HepG2 (cell line): Measurements from ENCODE around the gene ETV5. TPM values are rescaled to one million over a fixed set of nuclear protein-coding genes. Genes with fewer than 3 reads are reported as not detected.

ENCODE experiments used
- ATAC-seq: fragments of 200-7000 bp; cut with Tn5 transposase; 3 replicates; pipeline ENCODE4 v1.9.1; 2020; ENCODE audit warnings: mild to moderate bottlenecking, moderate library complexity
- BruUV-seq: library from RNA; stranded (reverse); fragments of 400-500 nt; replicated peaks from 2 replicates; lab custom pipeline; 2021; lab: Mats Ljungman, UMichigan
- CTCF ChIA-PET: fragments of 300-600 bp; formaldehyde crosslinking; extraction: SDS; loops from one replicate; lab custom pipeline; 2021; ENCODE audit warnings: low total read pairs, inconsistent platforms, low intra/inter-chr PET ratio; lab: Yijun Ruan, JAX
- POLR2A ChIA-PET: fragments of 350-600 bp; sonication (Branson Sonifier 250); formaldehyde crosslinking; loops from one replicate; lab custom pipeline; 2020; ENCODE audit warnings: antibody characterized with exemption, inconsistent platforms; lab: Yijun Ruan, JAX
- DNase-seq: peaks from one replicate; pipeline ENCODE4 v3.0.0-alpha.2; 2015; ENCODE audit warnings: low spot score
- FAIRE-seq: peaks from 3 replicates; lab custom pipeline; 2011; peaks lifted over from hg19 to GRCh38; lab: Jason Lieb, UNC
- H2AFZ ChIP-seq: one replicate; pipeline ENCODE4 v1.6.1; 2011; ENCODE audit warnings: low read length, inconsistent platforms
- H3K27ac ChIP-seq: fragments of 300-600 bp; 3 replicates; pipeline ENCODE4 v1.8.0; 2011; ENCODE audit warnings: mixed run types, mild to moderate bottlenecking, mixed read lengths, low read length, inconsistent platforms; ENCODE audit not compliant: insufficient read depth; ENCODE audit errors: extremely low read length
- H3K27me3 ChIP-seq, 2 experiments: fragments of 200-600 bp in 1 of 2; 2 replicates in 1 of 2; 3 replicates in 1 of 2; pipeline versions ENCODE4 v1.6.0 to v1.8.0; 2011; ENCODE audit warnings: low read length in 2 of 2, mild to moderate bottlenecking in 2 of 2, moderate library complexity in 2 of 2, inconsistent platforms in 1 of 2; ENCODE audit not compliant: insufficient read depth in 2 of 2, control insufficient read depth in 1 of 2
- H3K36me3 ChIP-seq, 2 experiments: fragments of 200-600 bp in 1 of 2; replicated peaks in 1 of 2; 2 replicates in 1 of 2; 3 replicates in 1 of 2; pipeline versions ENCODE4 v1.5.1 to v1.8.0; 2011; ENCODE audit warnings: low read length in 2 of 2, inconsistent platforms in 1 of 2; ENCODE audit not compliant: insufficient read depth in 2 of 2, control insufficient read depth in 1 of 2
- H3K4me1 ChIP-seq: 2 replicates; pipeline ENCODE4 v1.5.1; 2012; ENCODE audit warnings: low read length, inconsistent platforms; ENCODE audit not compliant: insufficient read depth
- H3K4me2 ChIP-seq: 2 replicates; pipeline ENCODE4 v1.6.0; 2011; ENCODE audit warnings: low read depth, low read length, inconsistent platforms
- H3K4me3 ChIP-seq, 3 experiments: fragments of 200-600 bp in 1 of 3; sonication (generic), shearing (Covaris generic) in 1 of 3; replicated peaks in 1 of 3; 2 replicates each; pipeline ENCODE4 v1.5.1; 2011 to 2016; ENCODE audit warnings: low read length in 3 of 3, inconsistent platforms in 2 of 3, low read depth in 2 of 3, mild to moderate bottlenecking in 2 of 3, control low read depth in 1 of 3, mixed read lengths in 1 of 3; ENCODE audit not compliant: insufficient read depth in 1 of 3
- H3K79me2 ChIP-seq: one replicate; pipeline ENCODE4 v1.6.1; 2011; ENCODE audit warnings: low read length, inconsistent platforms; ENCODE audit not compliant: insufficient read depth
- H3K9ac ChIP-seq: 2 replicates; pipeline ENCODE4 v1.6.0; 2011; ENCODE audit warnings: mild to moderate bottlenecking, low read depth, low read length, inconsistent platforms; ENCODE audit not compliant: insufficient read depth
- H3K9me3 ChIP-seq: 2 replicates; pipeline ENCODE4 v1.5.1; 2012; ENCODE audit warnings: mild to moderate bottlenecking, low read length
- H4K20me1 ChIP-seq: 2 replicates; pipeline ENCODE4 v1.6.0; 2011; ENCODE audit warnings: inconsistent platforms, mild to moderate bottlenecking, low read length, moderate library complexity; ENCODE audit not compliant: insufficient read depth
- GMEB2 ChIP-seq: IDR thresholded peaks from 2 replicates; pipeline ENCODE4 v1.6.1; 2016; ENCODE audit warnings: missing biosample characterization, missing genetic modification reagents, low read depth
- HNF1A ChIP-seq, 2 experiments: sonication (generic) in 1 of 2; formaldehyde crosslinking in 1 of 2; IDR thresholded peaks; 2 replicates each; pipeline versions ENCODE4 v1.4.0 to v1.6.1; 2016 to 2020; ENCODE audit warnings: borderline replicate concordance in 1 of 2, low read depth in 1 of 2, mild to moderate bottlenecking in 1 of 2, missing genetic modification reagents in 1 of 2
- REPIN1 ChIP-seq: sonication (generic); formaldehyde crosslinking; IDR thresholded peaks from 2 replicates; pipeline ENCODE4 v1.8.0; 2022; ENCODE audit warnings: missing genetic modification reagents, low read depth, mild to moderate bottlenecking, borderline replicate concordance
- RFX3 ChIP-seq: IDR thresholded peaks from 2 replicates; pipeline ENCODE4 v1.6.1; 2016; ENCODE audit warnings: missing biosample characterization, missing genetic modification reagents
- RXRA ChIP-seq: sonication (generic); formaldehyde crosslinking; IDR thresholded peaks from 2 replicates; pipeline ENCODE4 v1.5.1; 2020; ENCODE audit warnings: missing genetic modification reagents
- SIX4 ChIP-seq: sonication (generic); formaldehyde crosslinking; IDR thresholded peaks from 2 replicates; pipeline ENCODE4 v1.4.0; 2020; ENCODE audit warnings: missing genetic modification reagents
- ZNF142 ChIP-seq: sonication (generic); formaldehyde crosslinking; IDR thresholded peaks from 2 replicates; pipeline ENCODE4 v1.4.0; 2020; ENCODE audit warnings: missing genetic modification reagents
- ZNF768 ChIP-seq: sonication (generic); formaldehyde crosslinking; IDR thresholded peaks from 2 replicates; pipeline ENCODE4 v1.4.0; 2020; ENCODE audit warnings: missing genetic modification reagents
- ZNF883 ChIP-seq: sonication (generic); formaldehyde crosslinking; IDR thresholded peaks from 2 replicates; pipeline ENCODE4 v1.5.1; 2020; ENCODE audit warnings: mild to moderate bottlenecking, missing genetic modification reagents; ENCODE audit errors: not compliant biosample characterization
- WGBS: methylation state at CpG from one replicate; pipeline ENCODE4 v1.1.6; 2017; ENCODE audit warnings: low lambda C conversion rate; 5-methylcytosine and 5-hydroxymethylcytosine counted together
- in situ Hi-C: cut with HindIII; loops from 2 replicates; pipeline ENCODE4 v1.10.0; 2017; ENCODE audit warnings: low pct_unique_long_range_greater_than_20kb; ENCODE audit not compliant: extremely low pct_ligation_motif_present
- intact Hi-C: fragments of 100-400 bp; cut with micrococcal nuclease; formaldehyde crosslinking; loops from one replicate; pipeline ENCODE4 v1.10.0; 2022; ENCODE audit not compliant: unreplicated experiment
- polyA plus RNA-seq, 8 experiments: library from polyadenylated mRNA; depleted of rRNA in 3 of 8; stranded (reverse) in 7 of 8; unstranded in 1 of 8; fragments of >200 nt; fragmentation: Illumina TruSeq in 4 of 8; extraction: Trizol in 4 of 8; gene quantifications; 2 replicates each; pipeline versions ENCODE4 v1.2.1 to v1.2.3, GENCODE V29; 2011 to 2016; ENCODE audit warnings: low read depth in 4 of 8, missing spikeins in 1 of 8, mixed read lengths in 1 of 8; ENCODE audit not compliant: insufficient read depth in 1 of 8
- total RNA-seq, 5 experiments: library from RNA; depleted of rRNA; stranded (reverse); fragments of >200 nt; fragmentation: Illumina TruSeq; extraction: Trizol; gene quantifications; 2 replicates each; pipeline ENCODE4 v1.2.3, GENCODE V29; 2016; ENCODE audit warnings: low read depth in 1 of 5

The ETV5 gene
- total and polyA plus RNA-seq, 2 of the 13 experiments (the other 11 are each of a cell fraction or from before 2014, with no cell fraction given): 52.9 to 57.2 TPM

GRCh38 chr3:186118692-186119091, 9.8 kb upstream of the ETV5 start (continued):
- TF ChIP-seq RXRA (CRISPR knock-in tag) (no peak), ZNF883 (CRISPR knock-in tag) (no peak), SIX4 (CRISPR knock-in tag) (no peak), RFX3 (CRISPR knock-in tag) (no peak)

- in situ Hi-C loops (loop anchor here (10.0 kb wide), 1 partner anchor 127 kb away; no protein-coding TSS in a partner anchor), intact Hi-C loops (no loop called here)
- TF ChIP-seq ZNF142 (no peak), REPIN1 (no peak), GMEB2 (CRISPR knock-in tag) (no peak), HNF1A (IDR thresholded peaks at IDR 0.05; ENCODE audit: low read depth) (no peak), HNF1A (CRISPR knock-in tag; IDR thresholded peaks at IDR 0.05; ENCODE audit: borderline replicate concordance) (no peak), ZNF768 (CRISPR knock-in tag) (no peak)
Measured at GRCh38 chr3:186117521-186118134, 8.7 kb upstream of the ETV5 start.

More at GRCh38 chr3:186117521-186118134, 8.7 kb upstream of the ETV5 start:
- Histone ChIP-seq H3K27me3 (peaks cover 0 to 6% of the 10 kb centered on the region in 2 experiments; a peak in 1 of 5 replicates), H4K20me1 (no peaks in the 10 kb centered on the region), H3K4me3 (no peak overlapping the region), H2AFZ (no peak overlapping the region), H3K4me2 (no peak overlapping the region), H3K79me2 (no peaks in the 10 kb centered on the region), H3K36me3 (no peaks in the 10 kb centered on the region), H3K4me1 (peaks cover 11% of the 10 kb centered on the region), H3K27ac (no peak overlapping the region), H3K9me3 (no peaks in the 10 kb centered on the region), H3K9ac (no peak overlapping the region)
- FAIRE-seq (no peak), DNase-seq (no peak), ATAC-seq (no peak)
- ChIA-PET POLR2A (no interaction called here), CTCF (no interaction called here)
- no TSS peak for BruUV-seq
- 50% methylated on average over 3 of the region's 3 CpGs for WGBS
